ENCODE results near the gene DCTD. TPM values are rescaled to one million over a fixed set of nuclear protein-coding genes. Genes with fewer than 3 reads are reported as not detected.

DCTD gene
- total and polyA plus RNA-seq, 7 donors: 30.5 to 63.4 (median 47.3) TPM

DNA sequence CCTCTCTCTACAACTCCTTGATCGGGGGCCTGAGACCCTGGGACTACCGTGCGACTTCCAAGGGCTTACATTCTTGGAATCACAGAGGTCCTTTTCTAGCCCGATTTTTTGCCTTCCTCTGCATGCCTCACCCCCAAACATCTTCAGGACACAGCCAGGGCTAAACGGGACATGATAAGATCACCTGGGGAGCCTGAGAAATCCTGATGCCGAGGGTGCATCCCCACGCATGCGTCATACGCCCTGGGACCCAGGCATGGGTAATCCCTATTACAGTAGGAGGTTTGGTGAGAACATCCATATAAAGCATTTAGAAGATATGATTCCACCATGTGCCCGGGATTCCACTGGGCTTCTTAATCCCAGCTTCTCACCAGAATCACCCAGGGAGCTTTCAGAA is 77.1 kb downstream of the DCTD start:
- ATAC-seq: no peak
- Histone ChIP-seq H3K4me3 (no peak overlapping the region), H3K27me3 (ENCODE audit: insufficient read depth in 3 of 3, low read length in 2 of 3) (peaks cover 0 to 18% (median 12%) of the 10 kb centered on the region in 3 donors), H3K9me3 (no peaks in the 10 kb centered on the region), H3K4me1 (no peaks in the 10 kb centered on the region), H3K27ac (no peak overlapping the region), H3K36me3 (ENCODE audit: insufficient read depth in 1 of 2, low read depth in 1 of 2) (no peaks in the 10 kb centered on the region)
- TF ChIP-seq CTCF (IDR thresholded peaks at IDR 0.05): no peak
- no peak for DNase-seq
- intact Hi-C loops (cut with DNase I): no loop called here
- 87 to 90% (median 87%) methylated on average over 10 of the region's 10 CpGs for WGBS, 3 donors

Other genes starting within 250 kb of the DCTD start
- gene WWC2, start 181.9 kb upstream of the DCTD start, total RNA-seq: 10 to 100 TPM in 3 of 4 donors, 1 to 10 TPM in 1; 7.8 to 15.5 (median 13.1) TPM
- gene WWC2, start 181.9 kb upstream of the DCTD start, polyA plus RNA-seq: 1 to 10 TPM; 2.9 to 3.6 (median 3.3) TPM

All from psoas muscle (tissue), 8 donors.